ENCODE data around the gene NDE1.

Gene NDE1

GRCh38 chr16:15772579-15773293 lies 122.7 kb downstream of the NDE1 start:
- no peak for DNase-seq

DNA sequence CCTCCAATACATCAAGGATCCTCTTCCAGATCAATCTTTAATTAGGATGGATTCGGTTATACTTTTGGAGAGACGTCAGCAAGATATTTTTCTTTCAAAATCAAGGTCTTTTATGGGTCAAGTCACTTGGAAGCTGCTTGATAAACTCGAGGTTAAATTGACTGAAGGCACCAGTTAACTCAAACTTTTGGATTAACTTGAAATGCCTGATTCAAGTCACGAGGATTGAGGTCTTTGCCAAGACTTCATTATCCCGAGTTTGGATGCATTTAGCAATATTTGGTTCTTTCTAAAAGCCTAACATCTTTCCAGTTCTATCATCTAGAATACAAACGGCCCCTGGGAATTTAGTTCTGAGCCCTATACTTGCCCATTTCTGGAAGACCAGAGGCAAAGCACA lies 123.9 kb downstream of the NDE1 start:
- DNase-seq, result no peak

DNA sequence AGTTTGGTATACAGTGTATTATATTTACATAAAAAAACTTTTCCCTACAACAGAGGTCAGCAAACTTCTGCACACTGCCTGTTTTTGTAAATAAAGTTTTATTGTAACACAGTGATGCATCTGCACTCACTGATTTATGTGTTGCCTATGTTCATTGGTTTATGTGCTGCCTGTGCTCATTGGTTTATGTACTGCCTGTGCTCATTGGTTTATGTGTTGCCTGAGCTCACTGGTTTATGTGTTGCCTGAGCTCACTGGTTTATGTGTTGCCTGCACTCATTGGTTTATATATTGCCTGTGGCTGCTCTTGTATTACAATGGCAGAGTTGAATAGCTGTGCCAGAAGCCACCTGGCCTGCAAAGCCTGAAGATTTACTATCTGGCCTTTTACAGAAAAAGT lies 125.2 kb downstream of the NDE1 start:
- no peak for DNase-seq

GRCh38 chr16:15775663-15776304 lies 125.7 kb downstream of the NDE1 start:
- no peak for DNase-seq
